NT2/D1 (cell line): ENCODE measurements around the gene TENM3.

Source experiments
- YY1 ChIP-seq: IDR thresholded peaks from 2 replicates; pipeline ENCODE4 v1.6.1; 2011; ENCODE audit not compliant: insufficient read length, insufficient read depth
- ZNF274 ChIP-seq: IDR thresholded peaks from 2 replicates; pipeline ENCODE4 v1.6.1; 2011; ENCODE audit warnings: mild to moderate bottlenecking, low read depth, low read length

DNA sequence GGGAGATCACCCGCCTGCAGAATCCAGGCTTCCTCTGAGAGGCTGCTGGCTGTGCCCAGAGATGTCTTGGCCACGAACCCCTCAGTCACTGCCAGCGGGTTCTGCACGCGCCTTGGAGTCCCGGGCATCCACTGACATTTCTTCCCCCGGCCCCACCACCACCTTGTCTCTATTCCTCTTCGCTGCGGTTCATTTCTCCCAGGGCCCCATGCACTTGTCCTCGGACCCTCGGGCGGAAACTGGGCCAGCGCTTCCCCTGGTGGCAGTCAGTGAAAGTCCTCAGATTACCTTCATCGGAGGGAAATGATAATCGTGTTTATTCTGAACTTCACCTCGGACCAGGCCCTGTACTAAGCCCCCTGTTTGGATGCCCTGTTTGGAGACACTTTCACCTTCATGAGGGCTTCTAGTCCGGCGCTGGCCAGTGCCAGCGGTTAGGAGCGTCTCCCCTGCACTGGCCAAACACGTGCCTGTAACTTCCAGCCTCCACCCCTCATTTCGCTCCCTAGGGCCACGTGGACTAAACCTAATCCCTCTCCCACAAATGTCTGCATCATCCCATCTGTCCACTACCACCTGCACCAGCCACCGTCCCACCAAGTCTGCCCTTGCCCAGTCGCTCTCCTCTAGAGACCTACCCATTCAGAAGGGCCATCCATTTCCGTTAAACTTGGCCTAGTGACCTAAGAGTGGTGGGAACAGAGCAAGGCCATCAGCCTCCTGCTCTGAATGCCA, 592.0 kb downstream of the TENM3 start:
- TF ChIP-seq YY1 (no peak), ZNF274 (no peak)
